Naive thymus-derived CD4-positive, alpha-beta T cell (primary cell): ENCODE data around the gene TRIP12. TPM values are rescaled to one million over a fixed set of nuclear protein-coding genes. Genes with fewer than 3 reads are reported as not detected.
"Not testable (repeated sequence)": the region's sequence is repeated elsewhere in the genome, so short reads cannot be mapped to it uniquely, and the experiment has no call there.

ENCODE experiments used
- ATAC-seq: fragments of 150-1000 bp; cut with Tn5 transposase; 2 replicates; pipeline ENCODE4 v1.10.0; 2021; ENCODE audit warnings: mild to moderate bottlenecking, moderate library complexity
- CTCF ChIA-PET: fragments of 350-600 bp; sonication (Branson Sonifier 250); formaldehyde crosslinking; loops from one replicate; lab custom pipeline; 2021; ENCODE audit warnings: antibody characterized with exemption; lab: Charles Lee
- POLR2A ChIA-PET: fragments of 350-600 bp; sonication (Branson Sonifier 250); formaldehyde crosslinking; loops from one replicate; lab custom pipeline; 2021; ENCODE audit warnings: antibody characterized with exemption, inconsistent platforms; lab: Charles Lee
- DNase-seq, 9 donors: peaks; one replicate each; pipeline versions ENCODE4 v3.0.0 to v3.0.0-alpha.2; 2020 to 2022; ENCODE audit warnings: mixed read lengths in 1 of 9
- H3K27ac ChIP-seq: one replicate; pipeline ENCODE4 v1.7.0; 2013; ENCODE audit warnings: mild to moderate bottlenecking, low read depth, low read length, moderate library complexity
- H3K27me3 ChIP-seq, 2 donors: one replicate each; pipeline ENCODE4 v1.7.0; 2013; ENCODE audit warnings: low read length in 2 of 2, mild to moderate bottlenecking in 2 of 2, moderate library complexity in 2 of 2; ENCODE audit not compliant: control insufficient read depth in 2 of 2, insufficient read depth in 2 of 2
- H3K36me3 ChIP-seq, 3 experiments: 1 replicate in 2 of 3; 2 replicates in 1 of 3; pipeline ENCODE4 v1.7.0; 2013; ENCODE audit warnings: low read length in 3 of 3, mild to moderate bottlenecking in 3 of 3, moderate library complexity in 1 of 3; ENCODE audit not compliant: insufficient read depth in 3 of 3, control insufficient read depth in 2 of 3
- H3K4me1 ChIP-seq, 2 donors: one replicate each; pipeline ENCODE4 v1.7.0; 2013; ENCODE audit warnings: low read length in 2 of 2, mild to moderate bottlenecking in 2 of 2, moderate library complexity in 1 of 2; ENCODE audit not compliant: control insufficient read depth in 2 of 2, insufficient read depth in 2 of 2
- H3K4me3 ChIP-seq: 2 replicates; pipeline ENCODE4 v1.7.0; 2013; ENCODE audit warnings: mild to moderate bottlenecking, low read length
- H3K9me3 ChIP-seq, 3 experiments: 1 replicate in 2 of 3; 2 replicates in 1 of 3; pipeline ENCODE4 v1.7.0; 2013; ENCODE audit warnings: low read length in 3 of 3; ENCODE audit not compliant: control insufficient read depth in 2 of 3
- H3K27ac Mint-ChIP-seq, 9 donors: one replicate each; pipeline ENCODE4 v1.8.0; 2020 to 2022; ENCODE audit warnings: mixed read lengths in 9 of 9, mild to moderate bottlenecking in 8 of 9, moderate library complexity in 5 of 9, inconsistent platforms in 2 of 9
- H3K27me3 Mint-ChIP-seq, 5 donors: one replicate each; pipeline ENCODE4 v1.8.0; 2021 to 2022; ENCODE audit warnings: mixed read lengths in 5 of 5, mild to moderate bottlenecking in 1 of 5
- H3K36me3 Mint-ChIP-seq, 5 donors: one replicate each; pipeline ENCODE4 v1.8.0; 2020 to 2022; ENCODE audit warnings: mixed read lengths in 5 of 5, mild to moderate bottlenecking in 3 of 5, inconsistent platforms in 1 of 5
- H3K4me1 Mint-ChIP-seq, 7 donors: one replicate each; pipeline ENCODE4 v1.8.0; 2020 to 2022; ENCODE audit warnings: mixed read lengths in 7 of 7, mild to moderate bottlenecking in 3 of 7, inconsistent platforms in 1 of 7
- H3K4me3 Mint-ChIP-seq, 10 donors: one replicate each; pipeline ENCODE4 v1.8.0; 2020 to 2022; ENCODE audit warnings: mild to moderate bottlenecking in 10 of 10, mixed read lengths in 10 of 10, moderate library complexity in 6 of 10, inconsistent platforms in 2 of 10
- H3K9me3 Mint-ChIP-seq, 11 donors: one replicate each; pipeline ENCODE4 v1.8.0; 2020 to 2022; ENCODE audit warnings: mixed read lengths in 11 of 11, mild to moderate bottlenecking in 4 of 11, inconsistent platforms in 1 of 11, moderate library complexity in 1 of 11
- intact Hi-C, 2 donors: fragments of 100-400 bp; cut with micrococcal nuclease; formaldehyde crosslinking; loops; one replicate each; pipeline ENCODE4 v1.15.1; 2023
- polyA plus RNA-seq, 2 donors: library from polyadenylated mRNA; unstranded; fragments of 300-500 nt; fragmentation: Illumina TruSeq; gene quantifications; one replicate each; pipeline ENCODE4 v1.2.3, GENCODE V29; 2021
- total RNA-seq, 6 experiments: library from RNA in 5 of 6; stranded (reverse) in 5 of 6; gene quantifications; 1 replicate in 5 of 6; 2 replicates in 1 of 6; pipeline ENCODE4 v1.2.3 and lab custom pipeline; 2021 to 2026

TRIP12 gene
- total and polyA plus RNA-seq, 7 experiments from 2014 or later, result 34.8 to 247 (median 224) TPM

GRCh38 chr2:229728370-229728769 is 193.4 kb downstream of the TRIP12 start:
- peaks cover 0 to 12% (median 4%) of the 10 kb centered on the region in 5 donors for H3K27me3 Mint-ChIP-seq
- H3K9me3 ChIP-seq, result no peaks in the 10 kb centered on the region
- no peaks in the 10 kb centered on the region for H3K9me3 Mint-ChIP-seq
- H3K27ac ChIP-seq, result no peak overlapping the region
- ChIA-PET POLR2A (no interaction called here), CTCF (no interaction called here)
- H3K36me3 ChIP-seq, result no peaks in the 10 kb centered on the region
- ATAC-seq (no peak), DNase-seq (no peak)
- H3K36me3 Mint-ChIP-seq, result peaks cover 0 to 5% (median 0%) of the 10 kb centered on the region in 5 donors
- H3K4me3 ChIP-seq, result no peak overlapping the region
- peaks cover 0 to 8% (median 0%) of the 10 kb centered on the region in 7 donors for H3K4me1 Mint-ChIP-seq
- H3K27ac Mint-ChIP-seq, result no peak overlapping the region
- no peaks in the 10 kb centered on the region for H3K27me3 ChIP-seq
- no peaks in the 10 kb centered on the region for H3K4me1 ChIP-seq
- H3K4me3 Mint-ChIP-seq, result no peak overlapping the region
- intact Hi-C loops, result no loop called here

DNA sequence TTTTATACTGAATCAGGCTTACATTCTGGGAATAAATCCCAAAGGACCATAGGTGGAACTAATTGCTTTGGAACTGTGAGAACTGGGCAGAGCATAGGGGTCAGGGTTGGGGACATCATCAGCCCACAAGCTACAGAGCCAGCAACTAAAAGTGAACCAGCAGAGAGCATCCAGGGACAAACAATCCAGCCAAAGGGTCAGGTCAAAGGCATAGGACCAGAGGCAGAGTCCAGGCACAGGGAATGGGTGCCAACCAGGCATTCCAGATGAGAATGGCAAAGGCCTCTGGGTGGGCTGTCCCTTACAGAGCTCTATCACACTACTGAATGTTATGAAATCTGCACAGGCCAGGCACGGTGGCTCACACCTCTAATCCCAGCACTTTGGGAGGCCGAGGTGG is 195.2 kb downstream of the TRIP12 start:
- DNase-seq, result no peak
- Histone ChIP-seq H3K36me3 (no peaks in the 10 kb centered on the region), H3K27ac (no peak overlapping the region), H3K4me3 (no peak overlapping the region), H3K9me3 (no peaks in the 10 kb centered on the region), H3K27me3 (no peaks in the 10 kb centered on the region), H3K4me1 (no peaks in the 10 kb centered on the region)
- POLR2A ChIA-PET, result no interaction called here
- ATAC-seq, result no peak
- no peaks in the 10 kb centered on the region for H3K36me3 Mint-ChIP-seq
- CTCF ChIA-PET, result interaction anchor here (0.7 kb wide), 1 partner anchor 1326 kb away, joined by 3 read pairs; no protein-coding TSS in a partner anchor
- no peaks in the 10 kb centered on the region for H3K9me3 Mint-ChIP-seq
- H3K27me3 Mint-ChIP-seq, result peaks cover 0 to 25% (median 4%) of the 10 kb centered on the region in 5 donors
- intact Hi-C loops, result no loop called here
- H3K27ac Mint-ChIP-seq, result no peak overlapping the region
- peaks cover 0 to 4% (median 0%) of the 10 kb centered on the region in 7 donors for H3K4me1 Mint-ChIP-seq
- H3K4me3 Mint-ChIP-seq, result no peak overlapping the region

- ChIA-PET POLR2A (no interaction called here), CTCF (no interaction called here)
- no peak for ATAC-seq
Measured at GRCh38 chr2:229725716-229726574, 195.9 kb downstream of the TRIP12 start.

GRCh38 chr2:229723192-229723591 is 198.6 kb downstream of the TRIP12 start:
- H3K27ac Mint-ChIP-seq, intact Hi-C loops, H3K27ac ChIP-seq, H3K4me3 Mint-ChIP-seq, POLR2A ChIA-PET, ATAC-seq, H3K4me1 ChIP-seq, H3K9me3 Mint-ChIP-seq, CTCF ChIA-PET, H3K4me3 ChIP-seq, H3K9me3 ChIP-seq, DNase-seq, H3K36me3 Mint-ChIP-seq, H3K27me3 ChIP-seq, H3K4me1 Mint-ChIP-seq, H3K36me3 ChIP-seq: not testable (repeated sequence)
- peaks cover 5 to 37% (median 9%) of the 10 kb centered on the region in 5 donors for H3K27me3 Mint-ChIP-seq

More at GRCh38 chr2:229725716-229726574, 195.9 kb downstream of the TRIP12 start:
- H3K4me1 Mint-ChIP-seq, result peaks cover 0 to 4% (median 0%) of the 10 kb centered on the region in 7 donors
- intact Hi-C loops, result no loop called here
- no peak overlapping the region for H3K4me3 Mint-ChIP-seq
- H3K27me3 Mint-ChIP-seq, result peaks cover 0 to 25% (median 4%) of the 10 kb centered on the region in 5 donors
- H3K9me3 ChIP-seq, result no peaks in the 10 kb centered on the region
- no peaks in the 10 kb centered on the region for H3K36me3 Mint-ChIP-seq
- H3K4me3 ChIP-seq, result no peak overlapping the region
- no peaks in the 10 kb centered on the region for H3K27me3 ChIP-seq
- H3K9me3 Mint-ChIP-seq, result no peaks in the 10 kb centered on the region
- H3K27ac Mint-ChIP-seq, result no peak overlapping the region
- no peak overlapping the region for H3K27ac ChIP-seq
- no peaks in the 10 kb centered on the region for H3K4me1 ChIP-seq
- no peaks in the 10 kb centered on the region for H3K36me3 ChIP-seq
- DNase-seq, result no peak

DNA sequence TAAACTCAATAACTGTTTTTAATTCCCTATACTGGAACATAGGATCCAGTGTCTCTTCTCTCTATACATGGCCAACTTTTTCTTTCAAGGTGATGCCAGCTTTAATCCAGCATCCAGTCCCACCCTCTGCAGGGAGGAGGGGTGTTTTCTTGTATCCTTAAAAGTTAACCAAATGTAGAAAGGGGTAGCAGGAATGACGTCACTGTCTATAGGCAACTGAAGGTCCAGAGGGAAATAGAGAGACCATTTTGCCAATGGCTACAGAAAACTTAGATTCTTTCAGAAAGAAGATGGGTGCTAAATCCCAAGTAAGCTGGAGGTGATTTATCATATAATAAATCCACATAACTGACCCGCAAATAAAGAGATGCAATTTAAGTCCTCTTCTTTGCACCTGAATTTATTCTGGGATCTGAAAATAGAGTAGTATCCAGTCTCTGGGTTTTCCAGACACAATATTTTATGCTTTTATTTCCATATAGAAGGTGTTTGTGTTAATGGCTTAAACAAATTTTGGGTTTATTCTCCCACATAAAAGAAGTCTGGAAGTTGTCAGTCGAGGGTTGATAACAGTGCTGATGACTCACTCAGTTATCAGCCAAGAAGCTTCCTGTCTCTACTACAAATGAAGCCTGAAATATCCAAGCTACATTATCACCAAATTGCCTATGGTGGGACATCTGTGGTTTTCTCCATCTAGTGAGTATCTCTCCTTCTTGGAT is 201.7 kb downstream of the TRIP12 start:
- H3K27me3 Mint-ChIP-seq, result peaks cover 24 to 66% (median 32%) of the 10 kb centered on the region in 5 donors
- Histone ChIP-seq H3K4me1 (peaks cover 0 to 4% of the 10 kb centered on the region in 2 donors), H3K4me3 (no peak overlapping the region), H3K27ac (no peak overlapping the region), H3K9me3 (no peaks in the 10 kb centered on the region), H3K27me3 (no peaks in the 10 kb centered on the region), H3K36me3 (no peaks in the 10 kb centered on the region)
- no peaks in the 10 kb centered on the region for H3K36me3 Mint-ChIP-seq
- H3K9me3 Mint-ChIP-seq, result peaks cover 0 to 2% (median 0%) of the 10 kb centered on the region in 11 donors
- intact Hi-C loops, result no loop called here
- peaks cover 0 to 10% (median 5%) of the 10 kb centered on the region in 7 donors for H3K4me1 Mint-ChIP-seq
- H3K27ac Mint-ChIP-seq, result no peak overlapping the region
- CTCF ChIA-PET, result no interaction called here
- no peak overlapping the region for H3K4me3 Mint-ChIP-seq
- no peak for ATAC-seq
- DNase-seq, result no peak
- POLR2A ChIA-PET, result no interaction called here

GRCh38 chr2:229718057-229718456 is 203.8 kb downstream of the TRIP12 start:
- Mint-ChIP-seq H3K9me3 (peaks cover 0 to 2% (median 0%) of the 10 kb centered on the region in 11 donors), H3K4me1 (peaks cover 0 to 17% (median 9%) of the 10 kb centered on the region in 7 donors), H3K27me3 (peaks cover 30 to 63% (median 37%) of the 10 kb centered on the region in 5 donors), H3K27ac (no peak overlapping the region), H3K36me3 (no peaks in the 10 kb centered on the region), H3K4me3 (no peak overlapping the region)
- no peak for DNase-seq
- ChIA-PET POLR2A (no interaction called here), CTCF (no interaction called here)
- H3K27ac ChIP-seq, result no peak overlapping the region
- no peaks in the 10 kb centered on the region for H3K9me3 ChIP-seq
- peaks cover under 1 to 1% of the 10 kb centered on the region in 2 donors for H3K27me3 ChIP-seq
- peaks cover 4 to 9% of the 10 kb centered on the region in 2 donors for H3K4me1 ChIP-seq
- no peak overlapping the region for H3K4me3 ChIP-seq
- no peaks in the 10 kb centered on the region for H3K36me3 ChIP-seq
- ATAC-seq, result no peak
- intact Hi-C loops, result no loop called here
